Amygdala (tissue), 56 donors: ENCODE results near the gene MCAM.

Experiments used
- DNase-seq, 56 donors: peaks; one replicate each; lab custom pipeline; 2025; lab: John Stamatoyannopoulos, UW

Gene MCAM

GRCh38 chr11:119273721-119274120 lies 43.2 kb downstream of the MCAM start:
- no peak for DNase-seq

DNA sequence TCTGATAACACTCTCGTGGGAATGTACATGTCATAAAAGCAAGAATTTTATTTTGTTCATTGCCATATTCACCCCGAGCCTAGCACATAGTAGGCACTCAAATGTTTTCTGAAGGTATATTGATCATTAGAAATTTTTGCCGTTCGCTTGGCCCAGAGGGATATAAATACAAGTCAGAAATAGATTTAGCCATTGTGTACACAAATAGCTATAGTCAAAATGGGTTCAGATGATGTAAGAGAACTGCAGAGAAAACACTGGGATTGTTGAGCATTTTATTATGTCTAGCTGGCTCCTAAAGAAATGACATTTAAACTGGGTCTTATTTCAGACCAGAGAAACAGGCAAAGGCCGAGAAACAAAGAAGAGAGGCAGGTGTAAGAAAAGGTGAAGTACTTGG lies 49.3 kb downstream of the MCAM start:
- DNase-seq = no peak

- no peak for DNase-seq
Measured at GRCh38 chr11:119266517-119267255, 50.2 kb downstream of the MCAM start.

- DNase-seq = no peak
Measured at GRCh38 chr11:119266063-119266462, 50.9 kb downstream of the MCAM start.

- no peak for DNase-seq
Measured at GRCh38 chr11:119263352-119263940, 53.5 kb downstream of the MCAM start.

- DNase-seq = no peak
Measured at GRCh38 chr11:119262668-119263351, 54.1 kb downstream of the MCAM start.

GRCh38 chr11:119258983-119259382 lies 57.9 kb downstream of the MCAM start:
- no peak for DNase-seq
